Measurements from ENCODE around the gene CLECL1. TPM values are rescaled to one million over a fixed set of nuclear protein-coding genes. Genes with fewer than 3 reads are reported as not detected.

The CLECL1 gene
- total and polyA plus RNA-seq, 2 of the 8 experiments (the other 6 are each of a cell fraction or from before 2014, with no cell fraction given), result not detected

- WGBS, 2 experiments (ENCODE audit: extremely low coverage in 1 of 2, insufficient coverage in 1 of 2, insufficient read length in 1 of 2, insufficient replicate concordance in 2 of 2, low coverage in 1 of 2, low lambda C conversion rate in 2 of 2, missing lambda C conversion rate in 1 of 2), result 91% methylated on average over 5 of the region's 5 CpGs; no CpG with 5 or more reads in 1 of the 2 experiments
- Histone ChIP-seq H2BK12ac (ENCODE audit: low read depth, low read length) (no peak overlapping the region), H3K9ac (replicated peaks in 1 of 4; ENCODE audit: extremely low read depth in 1 of 4, low read depth in 3 of 4, low read length in 3 of 4) (no peak overlapping the region), H3K56ac (replicated peaks; ENCODE audit: insufficient read length, low read depth, low read length) (no peak overlapping the region), H3K4ac (replicated peaks; ENCODE audit: insufficient read length, low read depth, low read length) (no peak overlapping the region), H3K4me3 (ENCODE audit: extremely low read depth in 1 of 4, insufficient read depth in 2 of 4, low read depth in 3 of 4, low read length in 4 of 4) (no peak overlapping the region), H2BK120ac (replicated peaks; ENCODE audit: low read depth, low read length) (no peak overlapping the region), H2BK15ac (ENCODE audit: low read length) (no peak overlapping the region), H4K5ac (ENCODE audit: insufficient read length, low read depth, low read length) (no peak overlapping the region), H3K23me2 (ENCODE audit: low read depth, low read length) (no peaks in the 10 kb centered on the region), H3K14ac (ENCODE audit: insufficient read length) (no peak overlapping the region), H4K20me1 (replicated peaks in 1 of 2; ENCODE audit: control insufficient read depth in 1 of 2, insufficient read depth in 2 of 2, low read length in 2 of 2) (no peaks in the 10 kb centered on the region), H3K79me1 (ENCODE audit: low read depth, low read length) (no peaks in the 10 kb centered on the region), H2AK5ac (ENCODE audit: low read depth, low read length) (no peak overlapping the region), H3K4me2 (ENCODE audit: insufficient read depth in 1 of 2, low read depth in 2 of 2, low read length in 2 of 2) (no peak overlapping the region), H2BK5ac (ENCODE audit: low read depth, low read length) (no peak overlapping the region), H3K9me3 (ENCODE audit: insufficient read depth in 2 of 2, low read depth in 1 of 2, low read length in 1 of 2) (no peaks in the 10 kb centered on the region), H3K4me1 (replicated peaks in 1 of 4; ENCODE audit: control insufficient read depth in 3 of 4, insufficient read depth in 4 of 4, low read length in 3 of 4) (peaks cover 0 to 4% (median 0%) of the 10 kb centered on the region in 4 experiments; a peak in 1 of 7 replicates), H3K79me2 (ENCODE audit: control insufficient read depth in 1 of 2, insufficient read depth in 2 of 2, low read length in 2 of 2) (no peaks in the 10 kb centered on the region), H3K23ac (ENCODE audit: insufficient read length) (no peak overlapping the region), H4K91ac (replicated peaks; ENCODE audit: insufficient read length, low read length) (no peak overlapping the region), H3K18ac (ENCODE audit: extremely low read depth, low read length) (no peak overlapping the region), H3K36me3 (ENCODE audit: control insufficient read depth in 2 of 4, insufficient read depth in 4 of 4, low read length in 3 of 4) (no peaks in the 10 kb centered on the region), H3K27me3 (replicated peaks in 1 of 4; ENCODE audit: control insufficient read depth in 3 of 4, extremely low read depth in 1 of 4, insufficient read depth in 3 of 4, low read length in 3 of 4) (no peaks in the 10 kb centered on the region), H4K8ac (ENCODE audit: extremely low read depth, insufficient read depth, low read length) (no peak overlapping the region), H2AFZ (ENCODE audit: low read length) (no peak overlapping the region), H3K27ac (ENCODE audit: low read depth, low read length) (no peak overlapping the region), H2BK20ac (ENCODE audit: low read length) (no peak overlapping the region)
- no peak for FAIRE-seq
- CTCF ChIA-PET (ENCODE audit: partially characterized antibody), result interaction anchor here (1.2 to 3.8 kb wide), 3 partner anchors 12 to 35 kb away, joined by 3 to 21 read pairs (median 16); no protein-coding TSS in a partner anchor
- no peak for DNase-seq (ENCODE audit: low read depth in 1 of 2, low spot score in 2 of 2)
- POLR2A ChIA-PET (ENCODE audit: partially characterized antibody), result no interaction called here
- TF ChIP-seq HDAC6 (IDR thresholded peaks at IDR 0.05; ENCODE audit: low read depth, low read length), result no peak
- no peak for TF ChIP-seq EZH2 (IDR thresholded peaks at IDR 0.05; ENCODE audit: low read depth, low read length, severe bottlenecking)
- no peak for TF ChIP-seq KDM4A (IDR thresholded peaks at IDR 0.05; ENCODE audit: low read depth, low read length, severe bottlenecking)
These were observed 29.5 kb upstream of the CLECL1 start for GRCh38 chr12:9762369-9762768.
